A673 (cell line): ENCODE results near the gene CCDC61. TPM values are rescaled to one million over a fixed set of nuclear protein-coding genes. Genes with fewer than 3 reads are reported as not detected.

Experiments used
- BruUV-seq: library from RNA; stranded (reverse); fragments of 400-500 nt; replicated peaks from 2 replicates; lab custom pipeline; 2021; lab: Mats Ljungman, UMichigan
- CTCF ChIA-PET: fragments of 300-600 bp; sonication (Branson Sonifier 250); formaldehyde crosslinking; loops from one replicate; lab custom pipeline; 2022; ENCODE audit warnings: antibody characterized with exemption; lab: Charles Lee
- POLR2A ChIA-PET: fragments of 300-600 bp; sonication (Branson Sonifier 250); formaldehyde crosslinking; loops from one replicate; lab custom pipeline; 2022; ENCODE audit warnings: antibody characterized with exemption; ENCODE audit not compliant: low non-redundant PET; lab: Charles Lee
- DNase-seq: peaks from one replicate; pipeline ENCODE4 v3.0.0-alpha.2; 2015; ENCODE audit warnings: low spot score
- H3K27ac ChIP-seq: fragments of 200-600 bp; sonication (generic); 2 replicates; pipeline ENCODE4 v1.5.1; 2016; ENCODE audit warnings: mixed run types, low read depth, mild to moderate bottlenecking, mixed read lengths, antibody characterized with exemption, low read length; ENCODE audit not compliant: poor library complexity, severe bottlenecking
- H3K27me3 ChIP-seq: fragments of 200-600 bp; sonication (generic); replicated peaks from 2 replicates; pipeline ENCODE4 v1.6.1; 2017; ENCODE audit warnings: mixed run types, low read depth, mild to moderate bottlenecking, mixed read lengths, antibody characterized with exemption, low read length; ENCODE audit not compliant: insufficient read depth, poor library complexity
- H3K36me3 ChIP-seq: fragments of 200-600 bp; sonication (generic); 2 replicates; pipeline ENCODE4 v1.6.1; 2016; ENCODE audit warnings: mixed run types, mild to moderate bottlenecking, mixed read lengths, antibody characterized with exemption, low read length; ENCODE audit not compliant: insufficient read depth, poor library complexity, severe bottlenecking
- H3K4me1 ChIP-seq: fragments of 200-600 bp; sonication (generic); 2 replicates; pipeline ENCODE4 v1.6.1; 2017; ENCODE audit warnings: mixed run types, mild to moderate bottlenecking, mixed read lengths, antibody characterized with exemption, low read length; ENCODE audit not compliant: insufficient read depth, poor library complexity, severe bottlenecking
- H3K4me3 ChIP-seq: fragments of 200-600 bp; sonication (generic); 2 replicates; pipeline ENCODE4 v1.5.1; 2016; ENCODE audit warnings: low read depth, mixed run types, mild to moderate bottlenecking, mixed read lengths, low read length; ENCODE audit not compliant: poor library complexity, severe bottlenecking
- H3K9me3 ChIP-seq: fragments of 200-600 bp; sonication (generic); 2 replicates; pipeline ENCODE4 v1.6.1; 2016; ENCODE audit warnings: mixed run types, low read depth, mild to moderate bottlenecking, mixed read lengths, antibody characterized with exemption, low read length; ENCODE audit not compliant: poor library complexity, severe bottlenecking
- EZH2 ChIP-seq: fragments of 200-600 bp; sonication (generic); IDR thresholded peaks from 2 replicates; pipeline ENCODE4 v1.6.1; 2017; ENCODE audit warnings: borderline replicate concordance, low read depth, mild to moderate bottlenecking, mixed read lengths, antibody characterized with exemption, low read length; ENCODE audit not compliant: poor library complexity, severe bottlenecking
- intact Hi-C: fragments of 100-400 bp; cut with micrococcal nuclease; formaldehyde crosslinking; loops from one replicate; pipeline ENCODE4 v1.10.0; 2022; ENCODE audit not compliant: unreplicated experiment
- total RNA-seq: library from RNA; stranded (reverse); gene quantifications from 2 replicates; pipeline ENCODE4 v1.2.3, GENCODE V29; 2021
- TF ChIP-seq, protein P1 (sequence below): fragments of 300-800, 200-600 bp; sonication (generic); conservative IDR thresholded peaks from 2 replicates; pipeline ENCODE4 v1.5.1; 2017; ENCODE audit warnings: low read depth, mild to moderate bottlenecking, antibody characterized with exemption, low read length, moderate library complexity, mixed read lengths

The CCDC61 gene
- total RNA-seq, 1 experiment from 2014 or later, result 16.5 TPM

DNA sequence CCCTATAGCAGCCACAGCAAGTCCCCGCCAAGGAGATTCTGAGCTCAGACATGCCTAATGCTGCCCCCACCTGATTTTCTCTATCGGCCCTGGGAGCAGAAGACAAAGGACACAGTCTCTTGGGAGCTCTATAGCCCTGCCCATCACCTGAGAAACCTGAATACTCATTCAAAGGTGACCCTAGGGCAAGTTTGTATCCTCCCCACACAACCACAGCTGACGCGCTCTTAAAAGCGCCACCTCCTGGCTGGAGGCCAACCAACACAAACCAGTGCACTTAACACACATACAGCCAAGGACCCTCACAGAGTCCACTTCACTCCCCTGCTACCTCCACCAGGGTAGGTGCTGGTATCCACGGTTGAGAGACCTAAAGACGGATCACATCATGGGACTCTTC lies 54.3 kb downstream of the CCDC61 start:
- Histone ChIP-seq H3K27me3 (peaks cover 76% of the 10 kb centered on the region), H3K4me3 (no peak overlapping the region), H3K4me1 (no peaks in the 10 kb centered on the region), H3K36me3 (no peaks in the 10 kb centered on the region), H3K27ac (no peak overlapping the region), H3K9me3 (no peaks in the 10 kb centered on the region)
- no TSS peak for BruUV-seq
- intact Hi-C loops, result no loop called here
- DNase-seq, result peak; percentile 23
- ChIA-PET CTCF (no interaction called here), POLR2A (no interaction called here)
- TF ChIP-seq, protein P1, sequence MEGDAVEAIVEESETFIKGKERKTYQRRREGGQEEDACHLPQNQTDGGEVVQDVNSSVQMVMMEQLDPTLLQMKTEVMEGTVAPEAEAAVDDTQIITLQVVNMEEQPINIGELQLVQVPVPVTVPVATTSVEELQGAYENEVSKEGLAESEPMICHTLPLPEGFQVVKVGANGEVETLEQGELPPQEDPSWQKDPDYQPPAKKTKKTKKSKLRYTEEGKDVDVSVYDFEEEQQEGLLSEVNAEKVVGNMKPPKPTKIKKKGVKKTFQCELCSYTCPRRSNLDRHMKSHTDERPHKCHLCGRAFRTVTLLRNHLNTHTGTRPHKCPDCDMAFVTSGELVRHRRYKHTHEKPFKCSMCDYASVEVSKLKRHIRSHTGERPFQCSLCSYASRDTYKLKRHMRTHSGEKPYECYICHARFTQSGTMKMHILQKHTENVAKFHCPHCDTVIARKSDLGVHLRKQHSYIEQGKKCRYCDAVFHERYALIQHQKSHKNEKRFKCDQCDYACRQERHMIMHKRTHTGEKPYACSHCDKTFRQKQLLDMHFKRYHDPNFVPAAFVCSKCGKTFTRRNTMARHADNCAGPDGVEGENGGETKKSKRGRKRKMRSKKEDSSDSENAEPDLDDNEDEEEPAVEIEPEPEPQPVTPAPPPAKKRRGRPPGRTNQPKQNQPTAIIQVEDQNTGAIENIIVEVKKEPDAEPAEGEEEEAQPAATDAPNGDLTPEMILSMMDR, result peak; percentile 41; the same call in 1 of the 2 replicates
- no peak for TF ChIP-seq EZH2

DNA sequence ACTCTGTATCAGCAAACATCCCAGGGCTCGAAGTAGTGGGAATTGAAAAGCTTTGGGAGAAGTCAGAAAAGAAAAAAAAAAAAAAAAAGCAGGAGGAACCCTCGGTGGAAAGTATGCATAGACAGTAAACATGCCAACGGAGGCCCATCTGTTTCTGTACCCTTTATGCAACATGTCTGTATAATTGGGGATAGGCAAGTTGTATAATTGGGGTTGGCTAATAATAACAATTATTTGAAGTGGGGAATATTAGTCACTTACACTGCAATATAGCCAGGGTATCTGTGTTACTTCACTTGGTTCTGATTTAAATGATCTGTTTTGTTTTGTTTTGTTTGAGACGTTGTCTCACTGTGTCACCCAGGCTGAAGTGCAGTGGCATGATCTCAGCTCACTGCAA lies 57.6 kb downstream of the CCDC61 start:
- POLR2A ChIA-PET, result no interaction called here

DNA sequence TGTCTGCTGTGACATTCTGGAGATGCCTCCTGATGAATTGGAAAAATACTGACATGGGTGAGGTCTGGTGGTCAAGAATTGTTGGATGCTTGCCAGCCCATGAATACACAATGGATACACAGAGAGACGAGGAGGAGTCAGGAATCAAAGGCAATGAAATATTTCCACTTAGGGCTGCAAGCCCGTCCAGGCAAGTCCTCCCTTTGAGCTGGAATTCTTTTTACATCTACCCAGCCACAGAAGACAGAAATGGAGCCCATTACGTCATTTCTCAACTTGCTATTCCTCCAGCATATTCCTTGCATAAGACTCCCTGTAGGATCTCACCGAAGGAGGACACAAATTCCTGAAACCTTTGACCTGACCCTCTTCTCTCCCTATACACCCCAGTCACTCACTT lies 61.3 kb downstream of the CCDC61 start:
- no TSS peak for BruUV-seq
- CTCF ChIA-PET, result no interaction called here
- TF ChIP-seq, protein P1, result no peak
- TF ChIP-seq EZH2, result no peak

More for the DNA sequence above, 57.6 kb downstream of the CCDC61 start:
- H3K36me3 ChIP-seq, result no peaks in the 10 kb centered on the region
- no peaks in the 10 kb centered on the region for H3K4me1 ChIP-seq
- H3K27ac ChIP-seq, result no peak overlapping the region
- H3K4me3 ChIP-seq, result no peak overlapping the region
- CTCF ChIA-PET, result interaction anchor here (0.6 kb wide), 1 partner anchor 25 kb away, joined by 3 read pairs; no protein-coding TSS in a partner anchor
- no peak for DNase-seq
- TF ChIP-seq, protein P1, result no peak
- TF ChIP-seq EZH2, result no peak
- intact Hi-C loops, result no loop called here
- peaks cover 79% of the 10 kb centered on the region for H3K27me3 ChIP-seq
- H3K9me3 ChIP-seq, result no peaks in the 10 kb centered on the region
- no TSS peak for BruUV-seq

More for the DNA sequence above, 61.3 kb downstream of the CCDC61 start:
- peaks cover 61% of the 10 kb centered on the region for H3K27me3 ChIP-seq
- H3K27ac ChIP-seq, result no peak overlapping the region
- H3K4me3 ChIP-seq, result no peak overlapping the region
- DNase-seq, result no peak
- no peaks in the 10 kb centered on the region for H3K36me3 ChIP-seq
- H3K9me3 ChIP-seq, result peaks cover 14% of the 10 kb centered on the region
- POLR2A ChIA-PET, result no interaction called here
- intact Hi-C loops, result no loop called here
- no peaks in the 10 kb centered on the region for H3K4me1 ChIP-seq
